HG02970 (cell line): ENCODE results near the gene PTPRU.

Source experiments
- ATAC-seq: cut with Tn5 transposase; IDR thresholded peaks from one replicate; pipeline ENCODE4 v1.9.1; 2021; ENCODE audit warnings: mild to moderate bottlenecking, moderate library complexity, moderate number of reproducible peaks; ENCODE audit not compliant: unreplicated experiment, low FRiP score

The PTPRU gene

DNA sequence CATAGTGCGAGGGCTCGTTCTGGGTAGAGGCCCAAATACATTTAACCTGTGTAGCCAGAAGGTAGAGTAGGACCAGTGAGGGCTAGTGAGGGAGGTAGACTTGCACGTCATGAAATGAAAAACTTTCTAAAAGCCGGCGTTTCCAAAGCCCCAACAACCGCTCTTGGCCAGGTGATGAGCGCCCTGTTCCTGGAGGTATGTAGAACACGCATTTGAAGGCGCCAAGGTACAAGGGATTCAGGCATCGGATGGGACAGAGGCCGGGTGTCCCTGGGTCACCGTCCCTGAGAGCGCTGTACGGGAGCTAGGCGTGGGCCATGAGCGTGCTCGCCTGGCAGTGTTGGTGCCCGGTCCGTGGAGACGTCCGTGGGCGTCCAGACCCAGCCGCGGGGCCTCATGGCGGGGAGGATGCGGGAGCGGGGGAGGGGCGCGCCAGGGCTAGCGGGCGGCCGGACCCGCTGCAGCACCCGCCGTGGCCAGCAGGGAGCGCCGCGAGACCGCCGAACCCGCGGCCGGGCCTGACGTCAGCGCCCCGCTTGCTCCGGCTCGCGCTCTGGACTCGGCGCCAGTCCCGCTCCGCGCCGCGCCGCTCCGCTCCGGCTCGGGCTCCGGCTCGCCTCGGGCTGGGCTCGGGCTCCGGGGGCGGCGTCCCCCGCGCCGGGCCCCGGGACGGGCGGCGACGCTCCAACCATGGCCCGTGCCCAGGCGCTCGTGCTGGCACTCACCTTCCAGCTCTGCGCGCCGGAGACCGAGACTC lies at the start of gene PTPRU:
PTPRU (plus strand) TSS at position 568 of the 757 bp plus-strand sequence; CDS start at position 691, 123 bp downstream.
- ATAC-seq = peak; percentile 77

DNA sequence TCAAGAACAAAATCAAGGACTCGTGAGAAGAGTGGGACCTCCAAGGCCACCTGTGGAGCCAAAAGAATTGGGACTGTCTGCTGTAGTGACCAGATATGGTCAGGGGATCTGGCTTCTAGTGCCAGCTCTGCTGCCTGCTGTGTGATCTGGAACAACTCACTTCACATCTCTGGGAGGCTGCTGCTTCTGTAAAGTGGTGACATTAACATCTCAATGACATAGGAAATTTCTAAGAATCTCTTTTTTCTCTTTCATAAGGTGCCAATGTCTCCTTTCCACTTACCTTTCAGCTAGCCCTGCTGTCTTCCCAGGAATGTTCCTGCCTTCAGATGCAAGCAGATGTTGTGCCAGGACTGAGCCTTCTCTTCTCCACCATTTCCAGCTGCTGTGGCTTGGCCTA lies 49.6 kb upstream of the PTPRU start:
- no peak for ATAC-seq

DNA sequence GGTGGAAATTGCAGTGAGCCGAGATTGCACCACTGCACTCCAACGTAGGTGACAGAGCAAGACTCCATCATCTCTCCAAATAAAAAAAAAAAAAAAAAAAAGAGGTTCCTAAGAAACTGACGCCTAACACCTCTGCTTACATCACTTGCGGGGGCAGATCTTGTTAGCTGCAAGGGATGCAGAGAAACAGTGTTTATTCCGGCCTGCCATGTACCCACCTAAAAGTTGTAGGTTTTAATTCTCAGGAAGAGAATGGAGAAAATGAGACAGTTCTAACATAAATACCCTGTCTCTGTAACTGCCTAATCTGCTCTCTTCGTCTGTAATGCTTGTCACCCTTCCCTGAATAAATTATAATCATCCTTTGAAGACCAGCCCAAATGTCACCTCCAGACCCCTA lies 45.6 kb upstream of the PTPRU start:
- ATAC-seq = no peak

DNA sequence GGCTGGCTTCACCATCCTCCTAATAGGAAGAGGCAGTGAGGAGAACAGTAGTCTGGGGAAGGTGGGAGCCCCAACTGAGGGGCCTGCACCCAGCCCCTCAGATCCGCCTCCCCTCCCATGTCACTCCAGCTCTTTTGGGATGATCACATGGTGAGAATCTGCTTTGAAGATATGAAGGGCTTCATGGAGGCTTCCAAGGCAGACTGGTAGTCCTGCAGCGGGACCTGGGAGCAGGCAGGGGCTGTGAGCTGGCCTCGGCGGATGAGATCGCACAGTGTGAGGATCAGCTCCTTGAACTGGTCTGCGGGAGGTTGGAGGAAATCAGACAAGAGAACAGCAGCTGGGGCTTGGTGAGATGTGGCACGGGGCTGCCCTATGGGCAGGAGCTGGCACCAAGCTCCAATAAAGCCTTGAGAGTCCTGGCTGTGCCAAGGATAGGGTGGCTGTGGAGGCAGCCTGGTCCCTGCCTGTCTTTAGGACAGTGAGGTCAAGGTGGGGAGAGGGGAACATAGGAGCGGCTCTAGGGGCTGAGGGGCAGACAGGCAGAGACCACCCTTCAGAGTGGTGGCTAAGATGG lies 42.4 kb upstream of the PTPRU start:
- no peak for ATAC-seq

DNA sequence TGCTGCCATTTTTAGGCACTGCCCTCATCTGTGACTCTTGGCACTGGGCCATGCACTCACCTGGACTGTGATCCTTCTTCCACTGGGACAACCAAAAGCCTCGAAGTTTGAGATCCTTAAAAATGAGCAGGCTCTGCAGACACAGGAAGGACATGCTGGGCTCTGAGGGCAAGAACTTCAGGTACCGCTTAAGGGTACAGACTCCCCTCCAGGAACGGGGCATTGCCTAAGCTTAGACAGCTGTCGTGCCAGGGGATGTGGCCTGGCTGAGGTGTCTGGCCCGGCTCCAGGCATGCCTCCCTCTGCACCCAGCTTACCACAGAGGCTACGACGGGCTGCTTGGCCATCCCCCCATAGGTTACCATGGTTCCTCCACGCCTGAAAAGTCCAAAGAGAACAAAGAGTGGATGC lies 40.4 kb upstream of the PTPRU start:
- ATAC-seq = no peak

DNA sequence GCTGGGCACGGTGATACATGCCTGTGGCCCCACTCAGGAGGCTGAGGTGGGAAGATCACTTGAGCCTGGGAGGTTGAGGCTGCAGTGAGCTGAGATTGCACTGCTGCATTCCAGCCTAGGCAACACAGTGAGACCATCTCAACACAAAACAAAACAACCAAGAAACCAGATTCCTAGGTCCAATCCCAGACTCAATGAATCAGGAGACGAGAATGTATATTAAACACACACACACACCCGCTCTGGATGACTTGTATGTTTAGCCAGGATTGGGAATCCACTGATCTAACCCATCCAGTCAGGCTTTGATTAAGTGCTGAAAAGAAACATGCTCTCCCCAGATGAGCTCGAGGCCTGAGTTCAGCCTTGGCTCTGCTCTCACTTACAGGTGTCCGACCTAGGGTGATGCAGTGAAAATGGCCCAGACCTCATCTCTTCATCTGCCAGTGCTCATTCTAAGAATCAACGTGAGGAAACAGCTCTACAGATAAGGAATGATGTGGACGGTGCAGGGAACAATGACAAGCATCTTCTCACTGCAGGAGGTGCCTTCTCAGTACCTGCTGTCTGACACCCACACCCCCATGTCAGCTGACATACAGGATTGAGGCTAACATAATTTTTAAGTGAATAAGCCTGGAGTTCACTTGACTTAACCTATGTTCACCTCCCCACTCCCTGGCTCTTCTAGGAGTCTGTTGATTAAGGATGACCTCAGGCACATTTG lies 39.3 kb upstream of the PTPRU start:
- ATAC-seq = no peak

DNA sequence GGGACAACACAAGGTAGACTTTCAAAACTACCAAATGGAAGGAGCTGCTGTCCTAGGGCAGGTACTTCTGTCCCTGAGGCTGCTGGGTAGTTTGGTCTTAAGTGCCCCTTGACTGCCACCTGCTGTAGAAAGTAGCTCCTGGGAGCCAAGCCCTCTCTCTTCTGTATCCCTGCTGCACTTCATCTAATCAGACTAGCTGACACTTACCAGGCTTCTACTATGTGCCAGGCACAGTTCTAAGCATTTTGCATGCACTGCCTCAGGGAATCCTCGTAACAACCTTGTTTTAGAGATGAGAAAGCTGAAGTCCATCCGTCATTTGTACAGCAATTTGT lies 38.8 kb upstream of the PTPRU start:
- ATAC-seq = no peak

DNA sequence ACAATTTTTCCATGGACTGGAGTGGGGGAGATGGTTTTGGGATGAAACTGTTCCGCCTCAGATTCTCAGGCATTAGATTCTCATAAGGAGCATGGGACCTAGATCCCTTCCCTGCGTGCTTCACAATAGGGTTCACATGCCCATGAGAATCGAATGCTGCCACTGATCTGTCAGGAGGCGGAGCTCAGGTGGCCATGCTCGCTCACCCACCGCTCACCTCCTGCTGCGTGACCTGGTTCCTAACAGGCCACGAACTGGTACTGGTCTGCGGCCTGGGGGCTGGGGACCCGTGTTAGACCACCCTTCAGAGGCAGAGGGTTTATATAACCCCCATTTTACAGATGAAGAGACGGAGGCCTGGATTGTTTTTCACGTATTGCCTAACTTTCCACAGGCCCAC lies 38.3 kb upstream of the PTPRU start:
- ATAC-seq = no peak

DNA sequence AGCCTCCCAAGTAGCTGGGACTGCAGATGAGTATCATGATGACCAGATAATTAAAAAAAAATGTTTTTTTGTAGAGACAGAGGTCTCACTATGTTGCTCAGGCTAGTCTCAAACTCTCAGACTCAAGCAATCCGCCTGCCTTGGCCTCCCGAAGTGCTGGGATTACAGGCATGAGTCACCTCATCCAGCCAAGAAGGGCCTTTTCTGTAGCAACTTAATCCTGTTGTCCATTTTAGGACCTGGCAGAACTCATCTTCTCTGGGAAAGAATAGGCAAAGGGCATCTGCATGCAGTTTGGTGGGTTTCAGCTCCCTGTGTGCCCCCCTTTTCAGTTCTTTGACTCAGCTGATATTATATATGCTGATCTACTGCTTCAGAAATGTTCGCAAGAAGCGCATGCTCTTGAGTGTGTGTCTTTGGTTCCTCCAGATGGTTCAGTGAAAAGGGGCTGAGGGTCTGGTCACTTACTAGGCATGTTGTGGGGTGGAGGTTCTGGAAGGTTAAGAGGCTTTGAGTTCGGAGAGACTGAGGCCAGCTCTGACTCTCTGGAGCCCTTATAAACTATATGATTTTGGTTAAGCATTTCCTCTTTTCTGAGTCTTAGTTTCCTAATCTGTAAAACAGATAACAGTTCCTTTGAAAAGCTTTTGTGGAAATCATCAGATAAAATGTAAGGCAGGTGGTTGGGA lies 35.3 kb upstream of the PTPRU start:
- ATAC-seq = no peak

DNA sequence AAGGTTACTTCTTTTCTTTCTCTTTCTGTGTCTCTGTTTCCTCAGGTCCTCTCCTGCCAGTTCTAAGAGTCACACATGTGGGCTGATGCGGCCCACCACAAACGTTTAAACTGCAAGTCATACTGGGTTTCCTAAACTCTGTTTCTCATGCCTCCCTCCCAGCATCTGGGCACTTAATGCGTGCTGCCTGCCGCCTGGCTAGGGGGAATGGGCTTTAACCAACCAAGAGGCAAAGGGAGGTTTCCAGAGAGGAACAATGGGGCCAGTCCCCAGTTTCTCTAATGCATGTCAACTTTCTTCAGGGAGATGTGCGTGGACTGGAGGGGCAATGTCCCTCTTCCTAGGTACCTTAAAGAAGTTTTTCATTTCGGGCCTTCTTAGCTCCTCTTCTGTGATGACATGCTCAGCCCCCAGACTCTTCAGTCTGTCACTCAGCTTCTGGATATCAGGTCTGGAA lies 34.7 kb upstream of the PTPRU start:
- ATAC-seq = no peak

DNA sequence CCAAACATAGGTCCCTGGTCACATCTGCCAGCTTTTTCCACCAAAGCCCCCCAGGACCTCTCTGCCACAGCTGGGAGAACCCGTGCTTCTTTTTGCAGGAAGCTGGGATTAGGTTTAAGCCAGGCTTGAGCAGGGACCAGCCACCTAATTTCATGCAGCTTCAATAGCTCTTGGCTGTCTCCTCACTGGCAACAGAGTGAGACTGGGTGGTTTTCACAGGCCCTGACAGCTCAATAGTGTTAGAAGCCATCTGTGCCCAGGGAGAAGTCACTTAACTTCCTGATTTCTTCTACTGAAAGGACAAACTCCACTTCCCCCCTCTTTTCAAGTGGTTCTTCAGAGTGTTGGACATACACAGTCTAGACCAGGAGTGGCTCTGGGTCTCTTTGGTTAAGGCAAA lies 34.3 kb upstream of the PTPRU start:
- ATAC-seq = no peak

DNA sequence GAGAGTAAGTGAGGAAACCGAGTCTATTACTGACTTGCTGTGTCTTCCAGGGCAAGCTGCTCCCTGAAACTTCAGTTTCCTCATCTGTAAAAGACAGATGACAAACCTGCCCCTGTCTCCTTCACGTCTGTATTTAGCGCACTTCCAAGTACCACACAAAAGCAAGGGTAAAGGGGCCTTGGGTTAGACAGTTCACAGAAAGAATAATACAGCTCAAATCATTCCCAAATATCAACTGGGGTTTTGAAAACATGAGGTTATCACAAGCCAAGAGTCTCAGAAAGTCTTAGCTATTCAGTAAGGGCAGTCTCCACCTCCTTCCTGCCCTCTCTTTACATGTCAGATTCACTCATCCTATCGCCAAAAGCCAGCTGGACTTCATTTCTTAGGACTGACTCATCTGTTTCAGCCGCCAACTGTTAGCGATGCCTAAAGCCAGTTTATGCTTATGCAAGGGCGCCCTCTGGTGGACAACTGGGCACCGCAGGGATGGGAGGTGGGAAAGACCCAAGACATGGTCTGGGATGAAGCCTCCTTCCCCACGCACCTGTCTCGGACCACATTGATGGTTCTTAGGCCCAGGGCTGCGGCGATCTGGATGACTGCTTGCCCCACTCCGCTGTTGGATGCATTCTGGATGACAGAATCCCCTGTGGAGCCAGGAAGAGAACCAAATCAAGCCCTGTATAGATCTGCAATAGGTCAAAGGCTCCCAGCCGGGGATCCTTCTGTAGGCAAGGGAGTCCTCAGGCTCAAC lies 33.6 kb upstream of the PTPRU start:
- no peak for ATAC-seq

DNA sequence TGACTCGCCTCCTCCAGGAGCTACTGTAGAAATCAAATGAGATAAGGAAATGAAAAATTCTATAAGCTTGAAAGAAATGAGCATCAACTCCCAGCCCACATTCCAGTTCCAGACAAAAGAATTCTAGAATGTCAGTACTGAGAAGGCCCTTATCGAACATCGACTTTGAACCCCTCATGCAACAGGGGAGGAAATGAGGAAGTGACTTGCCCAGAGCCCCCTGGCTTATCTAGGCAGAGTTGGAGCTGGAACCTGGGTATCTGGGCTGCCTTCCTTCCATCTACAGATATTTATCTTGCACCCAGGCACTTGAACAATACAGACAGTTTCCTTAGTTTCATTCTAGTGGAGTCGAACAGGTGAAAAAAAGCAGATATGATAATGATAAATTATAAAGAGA lies 27.9 kb upstream of the PTPRU start:
- ATAC-seq = no peak

DNA sequence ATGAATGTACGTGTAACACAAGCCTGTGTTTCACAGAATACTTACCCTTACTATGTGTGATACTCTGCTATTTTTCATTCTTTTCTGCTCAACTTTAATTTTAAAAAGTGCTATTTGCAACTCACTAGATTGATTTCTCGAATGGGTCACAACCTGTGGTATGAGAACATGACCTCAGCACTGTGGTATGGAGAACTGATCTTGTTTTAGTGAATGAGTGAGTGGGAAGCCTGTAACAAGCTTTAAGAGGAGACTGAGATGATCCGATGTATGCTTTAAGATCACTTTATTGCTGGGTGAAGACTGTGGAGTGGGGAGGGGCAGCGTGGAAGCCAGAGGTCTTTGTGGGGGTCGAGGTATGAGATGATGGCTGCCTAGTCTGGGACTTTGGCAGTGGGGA lies 27.1 kb upstream of the PTPRU start:
- no peak for ATAC-seq

DNA sequence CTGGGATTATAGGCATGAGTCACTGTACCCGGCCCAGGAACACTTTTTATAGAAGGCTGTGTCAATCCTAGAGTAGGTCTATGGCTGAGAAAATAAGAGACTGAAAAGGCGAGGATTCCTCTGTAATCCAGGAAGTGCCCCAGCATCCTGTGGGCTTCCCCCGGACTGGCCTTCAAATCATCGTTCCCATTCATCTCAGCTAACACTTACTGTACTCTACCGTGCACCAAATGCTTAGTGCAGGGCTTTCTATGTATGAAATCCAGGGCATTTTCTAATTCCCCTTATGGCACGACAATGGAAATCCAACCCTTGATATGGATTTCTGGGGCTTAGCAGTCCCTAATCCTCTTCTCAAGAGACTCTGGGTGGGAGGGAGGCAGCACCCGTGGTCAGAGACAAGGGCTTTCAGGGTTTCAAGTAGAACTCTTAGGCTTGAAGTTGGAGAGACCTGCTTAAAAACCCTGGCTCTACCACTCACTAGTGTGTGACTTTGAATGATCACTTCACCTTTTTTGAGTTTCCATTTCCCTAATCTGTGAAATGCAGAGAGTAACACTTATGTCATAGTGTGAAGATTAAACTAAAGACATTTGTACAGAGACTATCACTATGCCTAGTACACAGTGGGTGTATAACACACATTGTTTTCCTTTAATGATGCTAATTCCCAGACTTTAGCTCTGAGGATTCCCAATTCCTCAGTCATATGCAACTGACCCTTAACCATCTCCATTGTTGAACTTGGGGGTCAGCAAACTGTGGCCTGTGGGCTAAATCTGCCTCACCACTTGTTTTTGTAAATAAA lies 25.8 kb upstream of the PTPRU start:
- no peak for ATAC-seq

DNA sequence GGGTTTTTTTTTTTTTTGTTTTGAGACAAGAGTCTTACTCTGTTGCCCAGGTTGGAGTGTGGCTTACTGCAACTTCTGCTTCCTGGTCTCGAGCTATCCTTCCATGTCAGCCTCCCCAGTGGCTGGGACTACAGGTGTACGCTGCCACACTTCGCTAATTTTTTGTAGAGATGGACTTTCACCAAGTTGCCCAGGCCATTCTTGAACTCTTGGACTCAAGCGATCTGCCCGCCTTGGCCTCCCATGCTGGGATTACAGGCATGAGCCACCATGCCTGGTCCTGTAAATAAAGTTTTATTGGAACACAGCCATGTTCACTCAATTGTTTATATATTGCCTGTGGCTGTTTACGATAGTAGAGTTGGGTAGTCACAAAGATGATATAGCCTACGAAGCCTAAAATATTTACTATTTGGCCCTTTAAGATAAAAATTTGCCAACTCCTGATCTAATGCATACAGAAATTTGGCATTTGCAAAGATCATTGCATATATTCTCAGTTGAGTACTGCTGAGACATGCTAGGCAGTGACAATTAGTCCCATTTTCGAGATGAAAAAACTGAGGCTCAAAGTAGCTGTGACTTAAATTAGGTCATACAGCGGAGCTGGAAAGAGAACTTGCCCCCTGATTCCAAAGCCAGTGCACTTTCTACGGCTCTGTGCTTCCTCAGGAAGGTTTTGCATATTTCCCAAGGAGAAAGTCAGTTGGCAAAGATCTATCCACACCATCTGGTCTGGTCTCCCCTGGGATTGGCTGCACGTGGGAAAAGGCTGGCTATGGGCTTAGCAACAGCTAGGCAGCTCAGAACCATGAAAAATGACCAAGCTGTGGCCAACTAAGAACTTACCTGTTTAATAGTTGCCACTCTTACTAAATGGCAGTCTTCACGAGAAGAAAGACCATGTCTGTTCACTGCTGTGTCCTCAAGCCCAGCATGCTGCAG lies 25.0 kb upstream of the PTPRU start:
- ATAC-seq = no peak

DNA sequence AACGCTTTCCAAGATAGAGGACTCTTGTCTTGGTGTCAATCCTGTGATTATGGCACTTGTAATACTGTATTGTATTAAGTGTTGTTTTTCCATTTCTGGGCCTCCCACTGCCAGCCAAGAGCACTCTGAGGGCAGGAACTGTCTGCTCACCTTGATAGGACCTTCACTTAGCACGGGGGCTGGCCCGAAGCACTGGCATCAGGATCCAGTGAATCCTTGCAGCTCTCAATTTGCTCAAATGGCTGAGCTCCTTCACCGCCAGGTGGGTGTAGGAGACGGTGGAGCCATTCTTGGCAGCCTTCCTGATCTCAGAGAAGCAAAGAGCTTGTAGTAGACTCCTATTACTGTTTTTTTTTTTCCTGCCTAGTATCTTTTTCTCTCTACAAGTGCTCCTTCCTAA lies 23.3 kb upstream of the PTPRU start:
- ATAC-seq = no peak

DNA sequence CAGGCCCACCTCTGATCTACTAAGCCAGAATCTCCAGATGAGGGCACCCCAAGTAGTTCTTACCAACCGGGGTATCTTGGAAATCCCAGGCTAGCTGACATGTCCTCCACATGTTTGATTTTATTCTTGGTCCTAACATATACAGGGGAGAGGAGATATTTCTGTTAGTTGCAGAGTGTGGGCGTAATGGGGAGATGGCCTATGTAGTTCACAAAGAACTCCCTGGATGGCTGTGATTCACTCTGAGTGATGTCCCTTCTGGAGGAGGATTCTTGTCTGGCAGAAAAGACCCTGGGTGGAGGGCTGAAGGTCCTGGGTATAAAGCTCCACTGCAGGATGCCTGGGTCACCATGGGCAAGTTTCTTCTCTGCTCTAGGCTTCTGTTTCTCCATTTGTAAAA lies 18.7 kb upstream of the PTPRU start:
- ATAC-seq = no peak

DNA sequence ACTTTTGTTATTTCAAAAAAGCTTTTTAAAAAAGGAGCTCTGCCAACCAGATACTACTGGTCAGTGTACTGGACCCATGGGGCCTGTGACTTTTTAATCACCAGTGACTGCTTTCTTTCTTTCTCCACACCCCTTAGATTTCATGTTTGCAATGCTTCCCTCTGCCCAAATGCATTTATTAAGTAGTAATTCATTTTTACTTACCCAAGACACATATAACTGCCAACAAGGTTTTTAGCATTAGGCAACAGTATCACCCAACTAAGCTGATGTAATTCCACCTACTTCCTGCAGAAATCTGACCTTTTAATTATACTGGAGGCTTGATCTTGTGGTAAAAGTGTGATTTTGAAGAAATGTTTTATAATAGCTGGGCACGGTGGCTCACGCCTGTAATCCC lies 18.1 kb upstream of the PTPRU start:
- no peak for ATAC-seq
